ENCODE measurements around the gene HSPA1B.

- TF ChIP-seq, protein P1, sequence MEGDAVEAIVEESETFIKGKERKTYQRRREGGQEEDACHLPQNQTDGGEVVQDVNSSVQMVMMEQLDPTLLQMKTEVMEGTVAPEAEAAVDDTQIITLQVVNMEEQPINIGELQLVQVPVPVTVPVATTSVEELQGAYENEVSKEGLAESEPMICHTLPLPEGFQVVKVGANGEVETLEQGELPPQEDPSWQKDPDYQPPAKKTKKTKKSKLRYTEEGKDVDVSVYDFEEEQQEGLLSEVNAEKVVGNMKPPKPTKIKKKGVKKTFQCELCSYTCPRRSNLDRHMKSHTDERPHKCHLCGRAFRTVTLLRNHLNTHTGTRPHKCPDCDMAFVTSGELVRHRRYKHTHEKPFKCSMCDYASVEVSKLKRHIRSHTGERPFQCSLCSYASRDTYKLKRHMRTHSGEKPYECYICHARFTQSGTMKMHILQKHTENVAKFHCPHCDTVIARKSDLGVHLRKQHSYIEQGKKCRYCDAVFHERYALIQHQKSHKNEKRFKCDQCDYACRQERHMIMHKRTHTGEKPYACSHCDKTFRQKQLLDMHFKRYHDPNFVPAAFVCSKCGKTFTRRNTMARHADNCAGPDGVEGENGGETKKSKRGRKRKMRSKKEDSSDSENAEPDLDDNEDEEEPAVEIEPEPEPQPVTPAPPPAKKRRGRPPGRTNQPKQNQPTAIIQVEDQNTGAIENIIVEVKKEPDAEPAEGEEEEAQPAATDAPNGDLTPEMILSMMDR (IDR thresholded peaks at IDR 0.05): no peak
- no peak for TF ChIP-seq POLR2A (IDR thresholded peaks at IDR 0.05)
Observed at GRCh38 chr6:31830886-31831335, 3.4 kb downstream of the HSPA1B start.

Data from right lobe of liver (tissue), 4 donors.